Endothelial cell (in vitro differentiated cells): ENCODE results near the gene IZUMO4. TPM values are rescaled to one million over a fixed set of nuclear protein-coding genes. Genes with fewer than 3 reads are reported as not detected.
A peak's percentile ranks its signal among the peaks of the same experiment; 100 is the strongest.

Experiments used
- DNase-seq: peaks from one replicate; pipeline ENCODE4 v3.0.0; 2021; ENCODE audit warnings: low spot score
- H3K27ac Mint-ChIP-seq: one replicate; pipeline ENCODE4 v1.8.0; 2021; ENCODE audit warnings: mixed read lengths, inconsistent platforms; ENCODE audit not compliant: unreplicated experiment
- H3K27me3 Mint-ChIP-seq: one replicate; pipeline ENCODE4 v1.8.0; 2021; ENCODE audit warnings: mild to moderate bottlenecking, moderate library complexity, mixed read lengths, inconsistent platforms; ENCODE audit not compliant: unreplicated experiment
- H3K36me3 Mint-ChIP-seq: one replicate; pipeline ENCODE4 v1.8.0; 2021; ENCODE audit warnings: mild to moderate bottlenecking, low read depth, mixed read lengths, inconsistent platforms; ENCODE audit not compliant: unreplicated experiment
- H3K4me1 Mint-ChIP-seq: one replicate; pipeline ENCODE4 v1.8.0; 2021; ENCODE audit warnings: mild to moderate bottlenecking, mixed read lengths, inconsistent platforms; ENCODE audit not compliant: unreplicated experiment
- H3K4me3 Mint-ChIP-seq: one replicate; pipeline ENCODE4 v1.8.0; 2021; ENCODE audit warnings: mild to moderate bottlenecking, mixed read lengths, inconsistent platforms; ENCODE audit not compliant: unreplicated experiment
- H3K9me3 Mint-ChIP-seq: one replicate; pipeline ENCODE4 v1.8.0; 2021; ENCODE audit warnings: mixed read lengths, inconsistent platforms; ENCODE audit not compliant: unreplicated experiment
- CTCF ChIP-seq: fragments of 200-600 bp; sonication (generic); IDR thresholded peaks from one replicate; pipeline ENCODE4 v1.5.0; 2021; ENCODE audit warnings: antibody characterized with exemption; ENCODE audit not compliant: unreplicated experiment
- total RNA-seq: library from RNA; stranded (reverse); fragmentation: NEBNext Ultra II Directional; extraction: Animal tissue kit (Norgen Biotek cat#: 25700); gene quantifications from one replicate; pipeline ENCODE4 v1.2.1, GENCODE V29; 2021; ENCODE audit not compliant: unreplicated experiment

The IZUMO4 gene
- total RNA-seq, 1 donor from 2014 or later = 8.9 TPM

GRCh38 chr19:2060884-2061494, 35.7 kb upstream of the IZUMO4 start:
- peak overlapping the region; percentile 91 for H3K4me3 Mint-ChIP-seq
- no peak for TF ChIP-seq CTCF
- peaks cover 18% of the 10 kb centered on the region for H3K4me1 Mint-ChIP-seq
- no peaks in the 10 kb centered on the region for H3K9me3 Mint-ChIP-seq
- H3K36me3 Mint-ChIP-seq = no peaks in the 10 kb centered on the region
- peaks cover 14% of the 10 kb centered on the region for H3K27me3 Mint-ChIP-seq
- DNase-seq = no peak
- peak overlapping the region; percentile 97 for H3K27ac Mint-ChIP-seq

DNA sequence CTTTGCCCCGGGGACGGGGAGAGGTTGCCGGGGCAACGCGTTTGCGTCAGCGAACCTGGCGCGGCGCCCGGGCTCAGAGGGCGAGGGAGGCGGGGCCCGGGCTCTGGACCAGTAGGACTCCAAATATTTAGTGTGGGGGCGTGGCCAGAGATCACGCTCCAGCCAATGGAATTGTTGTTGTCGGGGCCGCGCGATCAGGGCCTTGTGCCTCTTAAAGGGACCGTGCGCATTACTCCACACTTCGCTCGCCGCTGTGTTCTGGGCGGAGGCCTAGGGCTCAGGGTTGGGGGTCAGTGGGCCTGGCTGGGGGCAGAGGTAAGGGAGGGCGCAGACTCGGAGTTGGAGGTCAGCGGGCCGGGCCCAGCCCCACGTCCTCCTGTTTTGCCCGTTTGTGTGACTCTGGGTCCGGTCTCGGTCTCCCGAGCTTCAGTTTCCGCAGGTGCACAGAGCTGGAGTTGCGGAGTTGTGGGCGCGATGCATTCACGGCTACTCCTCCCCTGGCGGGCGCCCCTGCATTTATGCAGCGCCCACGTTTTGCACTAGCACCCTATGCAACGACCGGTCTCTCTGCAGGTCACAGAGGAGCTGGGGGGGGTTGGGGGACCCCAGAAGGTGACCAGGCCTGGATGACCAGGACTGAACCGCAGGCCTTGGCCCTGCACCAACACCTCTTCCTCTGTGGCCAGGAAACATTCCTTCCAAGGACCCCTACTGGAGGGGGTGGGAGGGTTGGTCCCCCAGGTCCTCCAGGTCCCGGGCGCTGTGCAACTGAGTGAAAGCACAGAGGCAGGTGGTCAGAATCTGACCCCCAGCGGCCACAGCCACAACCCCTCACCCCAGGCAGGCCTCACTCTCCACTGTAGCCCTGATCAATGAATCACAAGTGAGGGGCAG, 35.0 kb upstream of the IZUMO4 start:
- peak; percentile 99 for DNase-seq
- no peaks in the 10 kb centered on the region for H3K9me3 Mint-ChIP-seq
- no peaks in the 10 kb centered on the region for H3K36me3 Mint-ChIP-seq
- peaks cover 14% of the 10 kb centered on the region for H3K27me3 Mint-ChIP-seq
- peak overlapping the region; percentile 90 for H3K27ac Mint-ChIP-seq
- no peak for TF ChIP-seq CTCF
- H3K4me1 Mint-ChIP-seq = peaks cover 15% of the 10 kb centered on the region
- H3K4me3 Mint-ChIP-seq = peak overlapping the region; percentile 87

- Mint-ChIP-seq H3K9me3 (no peaks in the 10 kb centered on the region), H3K36me3 (no peaks in the 10 kb centered on the region), H3K27ac (peak overlapping the region; percentile 90), H3K4me3 (peak overlapping the region; percentile 87), H3K27me3 (peaks cover 14% of the 10 kb centered on the region), H3K4me1 (peaks cover 15% of the 10 kb centered on the region)
- no peak for TF ChIP-seq CTCF
- no peak for DNase-seq
Observed at GRCh38 chr19:2062389-2062729, 34.4 kb upstream of the IZUMO4 start.

- TF ChIP-seq CTCF = no peak
- no peaks in the 10 kb centered on the region for H3K36me3 Mint-ChIP-seq
- DNase-seq = no peak
- peaks cover 14% of the 10 kb centered on the region for H3K27me3 Mint-ChIP-seq
- H3K9me3 Mint-ChIP-seq = no peaks in the 10 kb centered on the region
- H3K27ac Mint-ChIP-seq = no peak overlapping the region
- H3K4me1 Mint-ChIP-seq = peaks cover 15% of the 10 kb centered on the region
- H3K4me3 Mint-ChIP-seq = peak overlapping the region; percentile 44
Observed at GRCh38 chr19:2062770-2063169, 33.9 kb upstream of the IZUMO4 start.

- Mint-ChIP-seq H3K27me3 (peaks cover 14% of the 10 kb centered on the region), H3K4me3 (no peak overlapping the region), H3K36me3 (no peaks in the 10 kb centered on the region), H3K4me1 (peaks cover 15% of the 10 kb centered on the region), H3K9me3 (no peaks in the 10 kb centered on the region), H3K27ac (no peak overlapping the region)
- no peak for TF ChIP-seq CTCF
- DNase-seq = no peak
Observed at GRCh38 chr19:2063824-2064223, 32.9 kb upstream of the IZUMO4 start.
